HG03565 (cell line): ENCODE measurements around the gene CINP.
"Not testable (repeated sequence)": the region's sequence is repeated elsewhere in the genome, so short reads cannot be mapped to it uniquely, and the experiment has no call there.

Experiments used
- ATAC-seq: cut with Tn5 transposase; IDR thresholded peaks from one replicate; pipeline ENCODE4 v1.9.1; 2021; ENCODE audit warnings: mild to moderate bottlenecking, moderate library complexity; ENCODE audit not compliant: unreplicated experiment

Gene CINP

DNA sequence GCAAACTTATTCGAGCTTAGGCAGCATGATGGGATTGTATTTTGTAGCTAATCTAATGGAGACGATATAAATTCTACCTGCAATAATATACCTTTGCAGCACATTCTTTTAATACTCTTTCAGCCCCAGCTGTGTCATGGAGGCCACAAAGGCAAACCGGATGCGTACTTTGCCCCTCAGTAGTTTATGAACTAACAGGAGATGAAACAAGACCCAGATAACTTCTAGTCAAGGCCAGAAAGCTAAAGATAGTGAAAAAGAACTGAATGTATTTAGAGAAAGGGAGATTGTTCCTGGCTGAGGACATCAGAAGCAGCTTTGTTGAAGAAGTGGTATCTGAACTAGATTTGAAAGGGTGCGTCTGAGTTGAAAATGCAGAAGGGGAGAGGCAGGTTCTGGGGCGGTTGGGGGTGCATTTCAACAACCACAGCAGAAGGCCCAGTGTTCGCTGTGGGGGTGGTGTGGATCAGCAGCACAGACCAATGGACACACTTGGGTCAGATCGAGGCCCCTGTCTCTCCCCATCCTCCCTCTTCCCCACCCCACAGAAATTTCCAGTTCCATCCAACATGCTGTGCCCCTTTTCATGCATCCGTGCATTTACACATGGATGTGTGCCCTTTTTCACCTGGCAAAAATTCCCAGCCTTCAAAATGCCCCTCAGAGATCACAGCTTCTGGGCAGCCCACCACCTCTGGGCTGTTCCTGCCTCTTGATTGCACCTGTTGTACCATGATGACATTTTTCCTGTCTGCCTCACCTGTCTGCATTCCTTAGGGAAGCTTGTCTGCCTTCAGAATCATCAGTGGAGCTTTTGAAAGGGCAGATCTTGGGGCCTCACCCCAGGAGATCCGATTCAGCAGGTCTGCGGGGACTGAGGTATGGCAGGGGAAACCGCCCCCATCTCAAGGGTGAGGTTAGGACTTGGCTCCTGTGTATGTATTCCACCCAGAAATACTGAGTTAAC is 41.0 kb downstream of the CINP start:
- no peak for ATAC-seq

GRCh38 chr14:102320671-102321455 is 41.8 kb downstream of the CINP start:
- no peak for ATAC-seq

DNA sequence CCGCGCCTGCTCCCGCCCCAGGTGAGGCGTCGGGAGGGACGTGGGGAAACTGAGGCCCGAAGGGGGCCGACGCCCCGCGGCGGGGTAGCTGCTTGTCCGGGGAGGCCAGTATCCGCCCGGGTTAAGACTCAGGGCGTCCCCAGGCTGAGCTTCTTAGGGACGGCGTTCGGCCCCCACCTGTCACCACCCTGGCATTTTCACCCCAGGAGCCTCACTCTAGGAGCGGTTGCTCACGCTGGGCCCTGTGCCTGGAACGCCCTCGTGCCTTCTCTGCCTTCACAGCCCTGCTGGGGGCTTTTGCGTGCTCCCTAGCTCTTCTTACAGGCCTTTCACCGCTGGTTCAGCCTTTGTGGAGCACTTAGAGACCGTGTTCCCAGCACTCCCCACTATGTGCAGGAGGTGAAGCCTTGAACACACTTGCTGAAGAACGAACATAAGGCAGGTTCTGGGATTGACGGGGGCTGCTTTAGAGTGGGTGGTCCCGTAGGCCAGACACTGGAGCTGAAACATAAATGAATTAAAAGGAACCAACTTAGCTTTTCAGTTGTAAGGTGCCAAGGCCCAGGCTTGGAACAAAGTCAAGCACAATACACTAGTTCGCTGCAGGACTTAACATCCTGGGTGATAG is 42.5 kb downstream of the CINP start:
- peak; percentile 8 for ATAC-seq

- ATAC-seq, result peak; percentile 54
Observed at GRCh38 chr14:102319351-102320032, 43.2 kb downstream of the CINP start, which contains the start of gene ZNF839. Gene ZNF839, plus strand, starts transcription at chr14:102319746. Its CDS starts 20 bp downstream, at chr14:102319766.

- no peak for ATAC-seq
Observed at GRCh38 chr14:102318781-102319276, 43.9 kb downstream of the CINP start.

DNA sequence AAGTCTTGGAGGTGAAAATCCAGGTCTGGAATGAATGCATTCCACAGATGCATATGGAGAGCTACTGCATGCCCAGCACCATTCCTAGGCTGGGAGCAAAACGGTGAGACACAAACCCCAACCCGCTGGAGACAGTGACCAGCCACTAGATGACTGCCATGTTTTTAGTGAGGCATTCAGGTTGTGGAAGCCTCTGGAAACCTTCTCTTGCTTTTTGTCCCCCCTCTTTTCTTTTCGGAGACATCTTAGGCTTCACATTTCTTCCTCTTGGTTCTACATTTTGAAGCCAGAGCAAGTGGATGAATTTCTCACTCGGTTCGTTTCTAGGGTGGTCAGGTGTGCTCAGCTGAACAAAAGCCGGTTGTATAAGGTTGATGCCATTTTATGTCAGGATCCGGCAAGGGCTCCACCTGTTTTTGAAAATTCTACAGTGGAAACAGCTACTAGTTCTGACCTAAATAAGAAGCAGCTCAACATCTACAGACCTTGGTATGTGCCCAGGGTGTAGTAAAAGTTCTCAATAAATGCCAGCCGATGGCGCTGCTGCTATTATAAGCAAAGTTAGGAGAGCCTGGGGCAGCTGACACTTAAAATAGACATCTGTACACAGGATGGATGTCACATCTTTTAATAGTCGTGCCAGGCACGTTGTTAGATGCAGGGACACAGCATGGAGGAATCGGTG is 45.0 kb downstream of the CINP start:
- no peak for ATAC-seq

- peak; percentile 47 for ATAC-seq
Observed at GRCh38 chr14:102316743-102317563, 45.7 kb downstream of the CINP start.

- ATAC-seq, result no peak
Observed at GRCh38 chr14:102316338-102316742, 46.4 kb downstream of the CINP start.

DNA sequence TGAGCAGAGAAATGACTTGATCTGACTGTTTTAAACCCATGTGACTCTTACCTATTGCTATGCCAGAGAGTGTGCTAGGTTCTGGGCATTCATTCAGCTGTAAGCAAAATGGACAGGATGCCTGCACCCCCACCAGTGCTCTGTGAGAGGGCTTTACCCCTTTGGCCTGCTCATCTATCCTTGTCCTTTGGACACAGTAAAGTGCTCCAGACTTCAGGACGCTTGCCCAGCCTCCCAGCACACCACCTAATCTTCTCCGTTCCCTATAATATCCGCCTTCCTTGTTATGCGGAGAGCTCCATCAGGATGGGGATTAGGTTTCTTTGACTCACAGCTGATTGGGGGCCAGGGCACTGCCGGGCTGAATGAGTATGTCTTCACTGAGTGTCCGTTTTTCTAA is 47.6 kb downstream of the CINP start:
- ATAC-seq, result no peak

DNA sequence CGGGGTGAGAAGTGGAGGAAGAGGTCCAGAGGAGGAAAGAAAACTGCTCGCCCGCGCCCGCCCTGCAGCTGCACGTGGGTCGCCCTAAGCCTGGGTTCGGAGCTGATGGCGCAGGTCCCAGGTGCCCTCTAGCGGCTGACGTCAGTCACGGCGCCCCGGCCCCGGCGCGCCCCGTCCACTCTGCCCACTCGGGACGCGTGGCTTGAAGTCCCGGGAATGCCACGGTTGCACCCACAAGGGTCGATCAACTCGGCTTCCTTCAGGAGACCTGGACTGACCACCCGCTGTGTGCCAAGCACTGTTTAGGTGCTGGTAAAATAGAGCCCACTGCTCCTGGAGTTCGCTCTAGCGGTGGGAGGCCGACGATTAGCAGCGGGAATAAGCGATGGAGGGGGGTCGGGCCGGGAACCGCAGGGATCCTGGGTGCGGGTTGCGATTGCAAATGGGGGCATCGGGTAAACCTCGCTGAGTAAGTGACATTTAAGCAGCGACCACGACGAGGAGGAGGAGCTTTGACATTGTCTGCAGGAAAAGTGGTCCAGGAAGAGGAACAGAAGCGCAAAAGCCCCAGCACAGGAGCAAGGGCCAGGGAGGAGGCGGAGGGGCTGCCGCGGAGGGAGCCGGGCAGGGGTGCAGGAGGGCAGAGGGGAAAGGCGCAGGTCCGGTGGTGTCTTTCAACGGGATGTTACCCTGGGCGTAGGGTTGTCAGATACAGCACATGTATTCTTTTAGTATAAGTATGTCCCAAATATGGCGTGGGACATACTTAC is 48.3 kb downstream of the CINP start:
- peak; percentile 34 for ATAC-seq

DNA sequence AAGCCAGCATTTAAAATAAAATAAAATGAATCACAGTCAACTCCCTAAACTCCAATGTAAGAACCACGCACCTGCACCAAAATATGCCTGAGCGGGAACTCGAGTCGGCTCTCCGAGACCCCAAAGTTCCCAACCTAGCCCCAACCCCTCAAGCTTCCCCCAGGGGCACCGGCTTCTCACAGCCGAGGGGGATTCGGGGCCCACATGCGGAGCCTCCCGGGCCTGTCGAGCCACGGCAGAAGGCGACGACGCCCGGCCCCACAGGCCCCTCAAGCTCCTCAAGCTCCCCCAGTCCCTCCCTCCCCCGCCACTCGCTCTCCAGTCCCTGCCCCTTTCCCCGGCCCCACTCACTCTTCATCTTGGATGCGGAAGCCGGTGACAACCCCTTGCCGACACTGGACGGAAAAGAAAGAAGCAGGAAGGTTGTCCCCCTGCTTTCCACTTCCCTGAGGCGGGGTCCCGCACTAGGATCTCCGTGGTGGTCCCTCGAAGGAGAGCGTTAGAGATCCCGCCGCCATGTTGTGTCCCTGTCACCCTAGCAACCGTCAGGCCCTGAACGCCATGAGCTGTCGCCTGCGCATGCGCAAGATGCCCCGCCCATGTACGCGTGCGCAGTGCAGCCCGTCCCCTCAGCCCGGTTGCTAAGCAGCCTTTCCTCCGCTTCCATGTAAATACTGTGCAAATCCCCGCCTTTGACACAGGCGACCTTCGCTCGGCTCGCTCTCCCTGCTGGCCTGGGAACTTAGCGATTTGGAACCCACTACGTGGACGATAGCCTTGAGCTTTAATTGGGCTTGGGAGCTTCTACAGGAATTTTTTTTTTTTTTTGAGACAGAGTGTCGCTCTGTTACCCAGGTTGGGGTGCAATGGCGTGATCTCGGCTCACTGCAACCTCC is 57.8 kb downstream of the CINP start, which contains the start of gene MOK:
Gene MOK (minus strand): TSS at position 554 of the 896 bp plus-strand sequence. CDS start 196 bp downstream, at position 358.
- peak; percentile 87 for ATAC-seq

- no peak for ATAC-seq
Observed at GRCh38 chr14:102303664-102304063, 59.0 kb downstream of the CINP start.

- not testable (repeated sequence) for ATAC-seq
Observed at GRCh38 chr14:102298303-102299070, 64.2 kb downstream of the CINP start.
